CD4-positive, alpha-beta T cell treated with Interleukin-6 for 4 hours (primary cell): ENCODE data around the gene FAM174B.

Experiments used
- DNase-seq: peaks from one replicate; pipeline ENCODE4 v3.0.0-alpha.2; 2020; ENCODE audit warnings: mixed read lengths

The FAM174B gene

GRCh38 chr15:92599394-92599970 lies 56.1 kb downstream of the FAM174B start:
- DNase-seq, result no peak

- no peak for DNase-seq
These were observed 58.0 kb downstream of the FAM174B start for GRCh38 chr15:92597548-92597947.

GRCh38 chr15:92596623-92597022 lies 59.0 kb downstream of the FAM174B start:
- no peak for DNase-seq

GRCh38 chr15:92595506-92596381 lies 59.8 kb downstream of the FAM174B start:
- no peak for DNase-seq

- no peak for DNase-seq
These were observed 64.3 kb downstream of the FAM174B start for GRCh38 chr15:92591275-92591674.

GRCh38 chr15:92586966-92587365 lies 68.6 kb downstream of the FAM174B start:
- no peak for DNase-seq

GRCh38 chr15:92586383-92586942 lies 69.1 kb downstream of the FAM174B start:
- DNase-seq, result no peak

- no peak for DNase-seq
These were observed 71.5 kb downstream of the FAM174B start for GRCh38 chr15:92584105-92584504.

GRCh38 chr15:92583096-92584034 lies 72.2 kb downstream of the FAM174B start:
- DNase-seq, result no peak

GRCh38 chr15:92582206-92582605 lies 73.4 kb downstream of the FAM174B start:
- DNase-seq, result no peak

- DNase-seq, result no peak
These were observed 74.6 kb downstream of the FAM174B start for GRCh38 chr15:92580933-92581445.

- no peak for DNase-seq
These were observed 75.1 kb downstream of the FAM174B start for GRCh38 chr15:92580521-92580920.

- DNase-seq, result no peak
These were observed 75.6 kb downstream of the FAM174B start for GRCh38 chr15:92579931-92580470.

GRCh38 chr15:92579486-92579885 lies 76.1 kb downstream of the FAM174B start:
- no peak for DNase-seq

- DNase-seq, result no peak
These were observed 77.3 kb downstream of the FAM174B start for GRCh38 chr15:92578096-92578835.

GRCh38 chr15:92576597-92577200 lies 78.9 kb downstream of the FAM174B start:
- no peak for DNase-seq

- no peak for DNase-seq
These were observed 81.0 kb downstream of the FAM174B start for GRCh38 chr15:92574566-92574965.

GRCh38 chr15:92574161-92574560 lies 81.4 kb downstream of the FAM174B start:
- DNase-seq, result no peak

GRCh38 chr15:92571824-92572223 lies 83.8 kb downstream of the FAM174B start:
- DNase-seq, result no peak

GRCh38 chr15:92570391-92570790 lies 85.2 kb downstream of the FAM174B start:
- DNase-seq, result no peak

- DNase-seq, result no peak
These were observed 85.8 kb downstream of the FAM174B start for GRCh38 chr15:92569778-92570177.
